T-cell (primary cell): ENCODE data around the gene MSH2. TPM values are rescaled to one million over a fixed set of nuclear protein-coding genes. Genes with fewer than 3 reads are reported as not detected.
"Not testable (repeated sequence)": the region's sequence is repeated elsewhere in the genome, so short reads cannot be mapped to it uniquely, and the experiment has no call there.

Experiments used
- ATAC-seq, 4 experiments: fragments of 200-7000 bp in 3 of 4; fragments of 150-1000 bp in 1 of 4; cut with Tn5 transposase; replicated peaks in 1 of 4; 1 replicate in 3 of 4; 2 replicates in 1 of 4; pipeline ENCODE4 v1.10.0; 2021; ENCODE audit warnings: moderate library complexity in 3 of 4, mild to moderate bottlenecking in 2 of 4, moderate number of reproducible peaks in 1 of 4
- CTCF ChIA-PET, 2 donors: fragments of 300-600 bp; sonication (Branson Sonifier 250); formaldehyde crosslinking; loops; one replicate each; lab custom pipeline; 2022; ENCODE audit warnings: antibody characterized with exemption in 2 of 2; lab: Charles Lee
- POLR2A ChIA-PET, 2 donors: fragments of 300-600 bp; sonication (Branson Sonifier 250); formaldehyde crosslinking; loops; one replicate each; lab custom pipeline; 2022; ENCODE audit warnings: antibody characterized with exemption in 2 of 2; lab: Charles Lee
- DNase-seq, 35 experiments: peaks; one replicate each; pipeline versions ENCODE4 v3.0.0 to v3.0.0-alpha.2; 2013 to 2023
- H3K27ac ChIP-seq: one replicate; pipeline ENCODE4 v1.5.1; 2013; ENCODE audit warnings: low read length
- H3K27me3 ChIP-seq, 2 experiments: replicated peaks in 1 of 2; 1 replicate in 1 of 2; 2 replicates in 1 of 2; pipeline versions ENCODE4 v1.6.1 to v1.7.0; 2013; ENCODE audit warnings: low read length in 1 of 2, mixed read lengths in 1 of 2; ENCODE audit not compliant: control insufficient read depth in 2 of 2, insufficient read depth in 2 of 2; ENCODE audit errors: extremely low read depth in 1 of 2
- H3K36me3 ChIP-seq, 2 donors: 1 replicate in 1 of 2; 2 replicates in 1 of 2; pipeline versions ENCODE4 v1.6.1 to v1.7.0; 2013; ENCODE audit warnings: low read length in 1 of 2; ENCODE audit not compliant: control insufficient read depth in 2 of 2, insufficient read depth in 1 of 2; ENCODE audit errors: extremely low read depth in 1 of 2
- H3K4me1 ChIP-seq, 2 experiments: 1 replicate in 1 of 2; 2 replicates in 1 of 2; pipeline versions ENCODE4 v1.6.1 to v1.7.0; 2013; ENCODE audit warnings: low read length in 2 of 2, mixed read lengths in 1 of 2; ENCODE audit not compliant: insufficient read depth in 2 of 2, control insufficient read depth in 1 of 2; ENCODE audit errors: extremely low read depth in 1 of 2
- H3K4me3 ChIP-seq, 2 donors: 1 replicate in 1 of 2; 2 replicates in 1 of 2; pipeline versions ENCODE4 v1.5.1 to v1.7.0; 2013; ENCODE audit warnings: mild to moderate bottlenecking in 2 of 2, low read length in 1 of 2, moderate library complexity in 1 of 2; ENCODE audit not compliant: control insufficient read depth in 1 of 2; ENCODE audit errors: extremely low read depth in 1 of 2
- H3K9me3 ChIP-seq: 2 replicates; pipeline ENCODE4 v1.7.0; 2013
- H3K27ac Mint-ChIP-seq, 2 donors: one replicate each; pipeline ENCODE4 v1.8.0; 2020 to 2021; ENCODE audit warnings: mild to moderate bottlenecking in 2 of 2, mixed read lengths in 2 of 2
- H3K27me3 Mint-ChIP-seq, 2 donors: one replicate each; pipeline ENCODE4 v1.8.0; 2021 to 2022; ENCODE audit warnings: mixed read lengths in 2 of 2
- H3K36me3 Mint-ChIP-seq: one replicate; pipeline ENCODE4 v1.8.0; 2021; ENCODE audit warnings: mixed read lengths
- H3K4me1 Mint-ChIP-seq, 3 donors: one replicate each; pipeline ENCODE4 v1.8.0; 2020 to 2022; ENCODE audit warnings: mixed read lengths in 3 of 3, mild to moderate bottlenecking in 1 of 3
- H3K4me3 Mint-ChIP-seq, 3 donors: one replicate each; pipeline ENCODE4 v1.8.0; 2020 to 2022; ENCODE audit warnings: mild to moderate bottlenecking in 3 of 3, mixed read lengths in 3 of 3, moderate library complexity in 3 of 3
- H3K9me3 Mint-ChIP-seq, 3 donors: one replicate each; pipeline ENCODE4 v1.8.0; 2020 to 2022; ENCODE audit warnings: mixed read lengths in 3 of 3
- WGBS: methylation state at CpG from one replicate; pipeline ENCODE4 v1.1.5; 2013; ENCODE audit warnings: missing lambda C conversion rate; ENCODE audit not compliant: insufficient coverage; 5-methylcytosine and 5-hydroxymethylcytosine counted together
- total RNA-seq, 35 experiments: library from RNA in 6 of 35; stranded (reverse) in 6 of 35; fragments of 120-200 nt in 1 of 35; gene quantifications; one replicate each; pipeline versions ENCODE4 v1.2.1 to v1.2.4 and lab custom pipeline; 2013 to 2026

Gene MSH2
- total RNA-seq, 5 donors from 2014 or later (not counting 1 experiment from before 2014, with no cell fraction given): 16.6 to 29.1 (median 23.2) TPM

DNA sequence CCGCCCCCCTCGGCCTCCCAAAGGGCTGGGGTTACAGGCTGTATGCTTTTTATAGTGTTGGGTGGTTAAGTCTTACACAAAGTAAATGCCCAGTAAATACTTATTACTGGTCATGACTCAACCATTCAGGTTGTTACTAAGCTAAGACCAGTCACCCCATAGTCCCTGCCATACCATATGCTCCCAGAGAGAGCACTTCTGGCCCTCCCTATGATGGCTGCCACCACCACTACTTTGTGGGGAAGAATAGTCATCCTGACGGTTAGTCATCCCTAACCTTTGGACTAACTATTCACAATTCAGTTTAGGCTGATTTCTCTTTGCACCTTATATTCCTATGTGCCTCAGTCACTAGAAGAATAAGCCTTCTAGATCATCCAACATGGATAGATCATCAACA, 42.0 kb upstream of the MSH2 start:
- DNase-seq (no peak), ATAC-seq (no peak)
- Histone ChIP-seq H3K4me3 (no peak overlapping the region), H3K9me3 (no peaks in the 10 kb centered on the region), H3K27me3 (peaks cover 0 to 6% of the 10 kb centered on the region in 2 experiments), H3K27ac (no peak overlapping the region), H3K4me1 (no peaks in the 10 kb centered on the region), H3K36me3 (no peaks in the 10 kb centered on the region)
- POLR2A ChIA-PET: no interaction called here
- no peaks in the 10 kb centered on the region for H3K36me3 Mint-ChIP-seq
- no peaks in the 10 kb centered on the region for H3K9me3 Mint-ChIP-seq
- WGBS: 100% methylated on average over 1 of the region's 3 CpGs
- CTCF ChIA-PET: no interaction called here
- no peak overlapping the region for H3K27ac Mint-ChIP-seq
- peaks cover 0 to 4% of the 10 kb centered on the region in 2 donors for H3K27me3 Mint-ChIP-seq
- no peaks in the 10 kb centered on the region for H3K4me1 Mint-ChIP-seq
- H3K4me3 Mint-ChIP-seq: no peak overlapping the region

DNA sequence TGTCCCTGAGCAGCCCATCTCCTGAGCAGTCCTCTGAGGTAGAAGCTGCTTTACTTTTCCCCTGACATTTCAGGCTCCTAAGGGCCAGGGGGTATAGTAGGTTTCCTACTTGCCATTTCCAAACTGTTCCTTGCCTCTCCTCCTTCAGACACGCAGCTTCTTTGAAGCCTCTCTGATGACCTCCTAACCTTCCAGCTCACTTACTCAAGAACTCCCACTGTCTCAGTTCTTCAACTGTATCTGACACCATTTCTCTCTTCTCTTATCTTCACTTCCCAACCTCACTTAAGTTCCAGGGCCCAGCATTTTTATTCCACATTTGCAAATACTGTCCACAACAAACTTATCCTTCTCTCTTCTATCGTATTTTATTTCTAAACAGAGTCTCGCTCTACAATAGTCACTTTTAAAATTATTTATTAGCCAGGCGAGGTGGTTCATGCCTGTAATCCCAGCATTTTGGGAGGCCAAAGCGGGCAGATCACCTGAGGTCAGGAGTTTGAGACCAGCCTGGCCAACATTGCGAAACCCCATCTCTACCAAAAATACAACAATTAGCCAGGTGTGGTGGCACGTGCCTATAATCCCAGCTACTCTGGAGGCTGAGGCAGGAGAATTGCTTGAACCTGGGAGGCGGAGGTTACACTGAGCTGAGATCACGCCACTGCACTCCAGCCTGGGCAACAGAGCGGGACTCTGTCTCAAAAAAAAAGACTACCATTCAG, 41.3 kb upstream of the MSH2 start:
- POLR2A ChIA-PET, DNase-seq, H3K9me3 ChIP-seq, H3K27ac Mint-ChIP-seq, H3K27ac ChIP-seq, H3K4me3 Mint-ChIP-seq, ATAC-seq, H3K9me3 Mint-ChIP-seq, H3K4me3 ChIP-seq, H3K36me3 Mint-ChIP-seq, H3K4me1 Mint-ChIP-seq, H3K27me3 Mint-ChIP-seq, H3K36me3 ChIP-seq, CTCF ChIA-PET, H3K4me1 ChIP-seq, H3K27me3 ChIP-seq: not testable (repeated sequence)
- WGBS: 94% methylated on average over 8 of the region's 10 CpGs

DNA sequence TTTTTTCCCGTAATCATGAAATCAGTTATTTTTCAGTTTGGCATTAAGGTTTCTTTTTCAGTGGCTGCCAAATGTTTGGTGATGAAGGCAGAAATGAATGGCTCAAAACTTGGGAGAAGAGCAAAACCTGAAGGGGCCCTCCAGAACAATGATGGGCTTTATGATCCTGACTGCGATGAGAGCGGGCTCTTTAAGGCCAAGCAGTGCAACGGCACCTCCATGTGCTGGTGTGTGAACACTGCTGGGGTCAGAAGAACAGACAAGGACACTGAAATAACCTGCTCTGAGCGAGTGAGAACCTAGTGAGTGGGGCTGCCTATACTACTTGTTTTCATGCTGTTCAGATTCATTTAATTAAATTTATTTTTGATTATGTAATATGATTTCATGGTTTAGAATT, 29.2 kb upstream of the MSH2 start:
- Histone ChIP-seq H3K9me3 (no peaks in the 10 kb centered on the region), H3K36me3 (no peaks in the 10 kb centered on the region), H3K27ac (no peak overlapping the region), H3K27me3 (peaks cover 0 to 22% of the 10 kb centered on the region in 2 experiments), H3K4me3 (no peak overlapping the region), H3K4me1 (peaks cover 0 to 9% of the 10 kb centered on the region in 2 experiments)
- CTCF ChIA-PET: interaction anchor here (0.5 to 0.6 kb wide), 2 partner anchors 394 to 1289 kb away, joined by 5 to 7 read pairs; no protein-coding TSS in a partner anchor
- 90% methylated on average over 4 of the region's 5 CpGs for WGBS
- Mint-ChIP-seq H3K27ac (no peak overlapping the region), H3K4me3 (no peak overlapping the region), H3K36me3 (no peaks in the 10 kb centered on the region), H3K9me3 (no peaks in the 10 kb centered on the region), H3K27me3 (peaks cover 13 to 21% of the 10 kb centered on the region in 2 donors), H3K4me1 (peaks cover 0 to 3% (median 0%) of the 10 kb centered on the region in 3 donors)
- DNase-seq (no peak), ATAC-seq (no peak)
- POLR2A ChIA-PET: no interaction called here

DNA sequence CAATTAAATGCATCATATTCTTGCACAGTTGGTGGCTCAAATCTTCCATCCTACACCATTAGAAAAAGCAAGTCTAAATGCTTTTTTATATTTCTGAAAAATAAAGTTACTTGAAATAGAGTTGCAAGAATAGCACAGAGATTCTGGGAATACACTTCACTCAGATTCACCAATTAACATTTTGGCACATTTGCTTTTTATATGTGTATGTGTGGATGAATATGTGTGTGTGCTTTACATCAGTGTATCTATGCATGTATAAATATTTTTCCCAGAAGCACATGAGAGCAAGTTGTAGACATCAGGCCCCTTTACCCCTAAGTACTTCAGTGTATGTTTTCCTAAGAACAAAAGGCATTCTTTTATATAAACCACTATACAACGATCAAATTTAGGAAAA, 27.6 kb upstream of the MSH2 start:
- ATAC-seq (no peak), DNase-seq (no peak)
- no CpG with 5 or more reads among the region's 1 CpG for WGBS
- H3K27me3 Mint-ChIP-seq: peaks cover 12 to 18% of the 10 kb centered on the region in 2 donors
- H3K27ac Mint-ChIP-seq: no peak overlapping the region
- peaks cover 0 to 9% of the 10 kb centered on the region in 2 experiments for H3K27me3 ChIP-seq
- H3K27ac ChIP-seq: no peak overlapping the region
- H3K36me3 Mint-ChIP-seq: no peaks in the 10 kb centered on the region
- H3K4me3 ChIP-seq: no peak overlapping the region
- no peaks in the 10 kb centered on the region for H3K9me3 Mint-ChIP-seq
- no peaks in the 10 kb centered on the region for H3K36me3 ChIP-seq
- CTCF ChIA-PET: no interaction called here
- H3K4me1 ChIP-seq: no peaks in the 10 kb centered on the region
- peaks cover 0 to 1% (median 0%) of the 10 kb centered on the region in 3 donors for H3K4me1 Mint-ChIP-seq
- POLR2A ChIA-PET: no interaction called here
- no peak overlapping the region for H3K4me3 Mint-ChIP-seq
- H3K9me3 ChIP-seq: no peaks in the 10 kb centered on the region

DNA sequence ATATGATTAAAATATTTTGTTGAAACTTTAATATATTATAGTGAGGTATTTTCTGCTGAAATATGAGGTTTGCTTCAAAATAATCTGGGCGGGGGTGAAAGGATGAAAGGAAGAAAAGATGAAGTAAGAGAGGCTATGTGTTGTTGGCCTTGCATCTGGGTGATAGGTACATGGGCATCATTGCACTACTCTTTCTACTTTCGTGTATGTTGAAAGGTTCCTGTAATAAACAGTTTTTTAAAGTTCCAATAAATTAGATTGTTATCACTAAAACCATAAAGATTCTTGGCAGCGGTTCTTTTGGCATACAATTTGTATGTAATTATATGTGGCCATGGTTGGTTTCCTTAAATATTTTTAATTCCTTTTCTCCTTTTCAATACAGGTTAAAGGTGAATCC, 23.6 kb upstream of the MSH2 start:
- CTCF ChIA-PET: no interaction called here

DNA sequence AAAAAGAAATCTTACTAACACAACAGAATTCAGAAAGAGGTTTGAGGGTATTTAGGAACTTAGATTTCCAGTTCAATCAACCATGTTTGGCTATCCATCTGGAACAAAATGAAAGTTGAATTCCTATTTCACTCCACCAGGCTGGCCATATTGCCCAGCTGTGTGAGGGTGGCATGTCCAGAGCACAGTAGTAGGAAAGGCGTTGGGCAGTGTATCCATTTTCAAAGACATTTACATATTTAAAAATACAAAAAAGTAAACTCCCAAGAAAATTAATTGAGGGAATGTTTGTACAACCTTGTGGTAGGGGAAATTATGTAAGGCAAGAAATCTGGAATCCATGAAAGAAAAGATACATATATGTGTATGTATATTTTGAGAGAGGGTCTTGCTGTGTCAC, 21.5 kb upstream of the MSH2 start:
- Mint-ChIP-seq H3K27ac (no peak overlapping the region), H3K9me3 (no peaks in the 10 kb centered on the region), H3K4me3 (no peak overlapping the region), H3K4me1 (no peaks in the 10 kb centered on the region), H3K27me3 (peaks cover 0 to 6% of the 10 kb centered on the region in 2 donors), H3K36me3 (no peaks in the 10 kb centered on the region)
- H3K9me3 ChIP-seq: no peaks in the 10 kb centered on the region
- no peak overlapping the region for H3K27ac ChIP-seq
- ATAC-seq: no peak
- CTCF ChIA-PET: no interaction called here
- H3K27me3 ChIP-seq: no peaks in the 10 kb centered on the region
- H3K36me3 ChIP-seq: no peaks in the 10 kb centered on the region
- H3K4me1 ChIP-seq: no peaks in the 10 kb centered on the region
- WGBS: no CpG with 5 or more reads among the region's 1 CpG
- POLR2A ChIA-PET: no interaction called here
- no peak for DNase-seq
- no peak overlapping the region for H3K4me3 ChIP-seq

More for the DNA sequence above, 23.6 kb upstream of the MSH2 start:
- no peak for ATAC-seq
- no peak for DNase-seq
- Mint-ChIP-seq H3K9me3 (no peaks in the 10 kb centered on the region), H3K27me3 (peaks cover 0 to 6% of the 10 kb centered on the region in 2 donors), H3K36me3 (no peaks in the 10 kb centered on the region), H3K27ac (no peak overlapping the region), H3K4me3 (no peak overlapping the region), H3K4me1 (no peaks in the 10 kb centered on the region)
- Histone ChIP-seq H3K4me1 (no peaks in the 10 kb centered on the region), H3K36me3 (no peaks in the 10 kb centered on the region), H3K27ac (no peak overlapping the region), H3K9me3 (no peaks in the 10 kb centered on the region), H3K4me3 (no peak overlapping the region), H3K27me3 (no peaks in the 10 kb centered on the region)
- POLR2A ChIA-PET: no interaction called here
- no CpG with 5 or more reads among the region's 3 CpGs for WGBS
